ENCODE results near the gene HIPK2. TPM values are rescaled to one million over a fixed set of nuclear protein-coding genes. Genes with fewer than 3 reads are reported as not detected.
A peak's percentile ranks its signal among the peaks of the same experiment; 100 is the strongest.

Gene HIPK2
- total RNA-seq, 2 donors from 2014 or later: 54.4 to 72.7 TPM

DNA sequence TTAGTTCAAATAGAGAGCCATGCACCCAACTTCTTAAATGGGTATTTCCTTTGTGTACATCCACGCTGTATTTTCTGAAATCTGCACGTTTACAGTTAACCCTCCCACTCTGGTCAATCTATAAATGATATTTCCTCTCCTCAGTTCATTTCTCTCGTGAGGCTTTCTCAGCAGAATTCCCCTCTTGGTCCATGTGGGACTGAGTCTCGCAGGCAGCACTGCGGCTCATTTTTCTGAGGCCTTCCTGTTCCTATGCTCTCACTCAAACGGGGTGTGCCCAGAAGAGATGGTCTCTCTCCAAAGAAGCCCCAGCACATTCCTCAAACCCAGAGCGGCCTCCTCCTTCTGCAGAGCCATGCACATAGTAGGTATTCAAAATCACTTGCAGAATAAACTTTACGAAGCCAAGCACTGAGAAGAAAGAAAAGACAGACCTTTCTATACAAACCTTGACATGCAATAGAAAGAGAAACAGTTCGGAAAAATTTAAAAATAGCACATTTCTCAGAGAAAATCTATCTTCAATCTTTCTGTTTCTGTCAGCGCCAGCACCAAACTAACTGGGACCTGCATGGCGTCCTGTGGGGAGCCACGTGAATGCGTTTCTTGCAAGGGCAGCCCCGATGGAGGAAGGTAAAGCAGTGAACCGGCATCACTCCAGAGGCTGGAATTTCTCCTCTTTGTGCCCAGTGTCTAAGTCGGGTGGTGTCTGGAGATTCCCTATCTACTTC is 77.1 kb downstream of the HIPK2 start:
- H3K9me3 ChIP-seq: no peaks in the 10 kb centered on the region
- 91% methylated on average over 16 of the region's 16 CpGs for WGBS
- intact Hi-C loops (cut with DNase I): no loop called here
- TF ChIP-seq CTCF (IDR thresholded peaks at IDR 0.05): no peak
- TF ChIP-seq POLR2A (IDR thresholded peaks at IDR 0.05): no peak
- TF ChIP-seq POLR2AphosphoS5 (IDR thresholded peaks at IDR 0.05): no peak
- peaks cover 17% of the 10 kb centered on the region for H3K4me1 ChIP-seq (replicated peaks)
- H3K4me3 ChIP-seq: no peak overlapping the region
- DNase-seq (ENCODE audit: low spot score): no peak
- no peak overlapping the region for H3K27ac ChIP-seq
- no peaks in the 10 kb centered on the region for H3K27me3 ChIP-seq (replicated peaks; ENCODE audit: insufficient read depth)
- no peaks in the 10 kb centered on the region for H3K36me3 ChIP-seq

DNA sequence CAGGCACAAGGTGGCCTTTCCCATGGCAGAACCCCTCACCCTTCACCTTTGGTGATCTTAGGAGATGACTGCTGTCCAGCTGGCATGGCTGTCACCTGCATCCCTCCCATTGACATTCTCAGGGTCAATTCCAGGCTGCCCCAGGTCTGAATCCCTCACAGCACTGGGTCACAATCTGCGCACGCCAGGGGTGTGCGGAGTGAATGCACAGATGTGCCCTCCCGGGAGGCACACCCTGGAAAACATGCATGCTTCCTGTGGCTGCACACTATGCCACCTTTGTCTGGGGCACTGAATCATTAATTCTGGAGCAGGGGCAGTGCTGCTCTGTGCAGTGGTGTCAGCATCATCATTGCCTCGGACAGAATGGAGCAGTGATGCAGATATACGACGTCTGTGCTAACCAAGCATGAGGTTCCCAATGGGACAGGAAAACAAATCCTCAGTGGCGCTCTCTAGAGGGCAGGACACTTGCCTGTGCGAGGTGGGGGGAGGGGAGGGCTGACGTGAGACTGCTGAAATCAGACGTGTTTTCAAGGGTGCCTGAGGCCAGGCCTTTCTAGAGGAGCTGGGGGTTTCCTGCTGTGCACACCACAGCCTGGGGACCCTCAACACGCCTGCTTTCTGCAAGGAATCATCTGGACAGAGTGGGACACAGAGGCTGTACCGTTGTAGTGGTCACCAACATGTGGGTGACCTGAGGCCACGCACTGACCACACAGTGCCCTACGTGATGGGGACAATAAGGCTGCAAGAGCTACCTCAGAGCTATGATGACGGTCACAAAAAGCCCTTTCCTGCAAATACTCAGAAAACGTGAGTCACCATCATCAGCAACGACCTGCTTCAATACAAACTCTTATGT is 77.9 kb downstream of the HIPK2 start:
- DNase-seq (ENCODE audit: low spot score): no peak
- TF ChIP-seq POLR2A (IDR thresholded peaks at IDR 0.05) (no peak), POLR2AphosphoS5 (IDR thresholded peaks at IDR 0.05) (no peak), CTCF (IDR thresholded peaks at IDR 0.05) (no peak)
- no peak overlapping the region for H3K4me3 ChIP-seq
- intact Hi-C loops (cut with DNase I): no loop called here
- no peaks in the 10 kb centered on the region for H3K9me3 ChIP-seq
- H3K4me1 ChIP-seq (replicated peaks): peaks cover 17% of the 10 kb centered on the region
- H3K27ac ChIP-seq: peak overlapping the region in 1 of 2 donors; percentile 27
- no peaks in the 10 kb centered on the region for H3K27me3 ChIP-seq (replicated peaks; ENCODE audit: insufficient read depth)
- no peaks in the 10 kb centered on the region for H3K36me3 ChIP-seq
- WGBS: 95% methylated on average over 18 of the region's 18 CpGs

- DNase-seq (ENCODE audit: low spot score): no peak
- H3K4me3 ChIP-seq: no peak overlapping the region
- intact Hi-C loops (cut with DNase I): no loop called here
- WGBS: 78% methylated on average over 13 of the region's 13 CpGs
- H3K36me3 ChIP-seq: no peaks in the 10 kb centered on the region
- H3K27me3 ChIP-seq (replicated peaks; ENCODE audit: insufficient read depth): no peaks in the 10 kb centered on the region
- H3K9me3 ChIP-seq: no peaks in the 10 kb centered on the region
- peaks cover 17% of the 10 kb centered on the region for H3K4me1 ChIP-seq (replicated peaks)
- TF ChIP-seq POLR2AphosphoS5 (IDR thresholded peaks at IDR 0.05): no peak
- TF ChIP-seq POLR2A (IDR thresholded peaks at IDR 0.05): no peak
- no peak for TF ChIP-seq CTCF (IDR thresholded peaks at IDR 0.05)
- peak overlapping the region in 1 of 2 donors; percentile 31 for H3K27ac ChIP-seq
Measured at GRCh38 chr7:139698844-139699243, 79.0 kb downstream of the HIPK2 start.

DNA sequence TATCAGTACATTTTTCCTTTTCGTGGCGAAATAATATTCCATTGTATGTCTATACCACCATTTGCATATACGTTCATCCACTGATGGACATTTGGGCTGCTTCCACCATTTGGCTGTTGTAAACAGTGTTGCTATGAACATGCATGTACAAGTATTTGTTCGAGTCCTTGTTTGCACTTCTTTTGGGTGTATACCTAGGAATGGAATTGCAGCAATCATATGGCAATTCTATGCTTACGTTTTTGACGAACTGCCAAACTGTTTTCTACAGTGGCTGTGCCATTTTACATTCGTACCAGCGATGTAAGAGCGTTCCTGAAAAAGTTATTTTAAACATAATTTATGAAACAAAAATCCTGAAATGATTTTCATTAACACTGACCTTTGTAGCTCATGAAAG is 79.5 kb downstream of the HIPK2 start:
- intact Hi-C loops (cut with DNase I): no loop called here
- TF ChIP-seq POLR2A (IDR thresholded peaks at IDR 0.05): no peak
- no peak for TF ChIP-seq CTCF (IDR thresholded peaks at IDR 0.05)
- TF ChIP-seq POLR2AphosphoS5 (IDR thresholded peaks at IDR 0.05): no peak
- 83% methylated on average over 9 of the region's 9 CpGs for WGBS
- no peak for DNase-seq (ENCODE audit: low spot score)
- H3K4me3 ChIP-seq: no peak overlapping the region
- no peaks in the 10 kb centered on the region for H3K27me3 ChIP-seq (replicated peaks; ENCODE audit: insufficient read depth)
- H3K36me3 ChIP-seq: no peaks in the 10 kb centered on the region
- no peak overlapping the region for H3K27ac ChIP-seq
- peaks cover 22% of the 10 kb centered on the region for H3K4me1 ChIP-seq (replicated peaks)
- no peaks in the 10 kb centered on the region for H3K9me3 ChIP-seq
